Hepatocyte (in vitro differentiated cells): Measurements from ENCODE around the gene STRBP.

Experiments used
- EZH2 ChIP-seq: fragments of 200-600 bp; sonication (generic); IDR thresholded peaks from 2 replicates; pipeline ENCODE4 v1.6.1; 2016; ENCODE audit warnings: antibody characterized with exemption, mild to moderate bottlenecking, borderline replicate concordance
- EZH2phosphoT487 ChIP-seq: fragments of 200-600 bp; sonication (generic); IDR thresholded peaks from one replicate; pipeline ENCODE4 v1.6.1; 2018; ENCODE audit warnings: antibody characterized with exemption, mild to moderate bottlenecking, low read depth, moderate library complexity; ENCODE audit not compliant: unreplicated experiment, severe bottlenecking
- TF ChIP-seq, protein P1 (sequence below): fragments of 200-600 bp; sonication (generic); IDR thresholded peaks from 2 replicates; pipeline ENCODE4 v1.5.1; 2016; ENCODE audit warnings: antibody characterized with exemption, mild to moderate bottlenecking; ENCODE audit not compliant: poor library complexity

DNA sequence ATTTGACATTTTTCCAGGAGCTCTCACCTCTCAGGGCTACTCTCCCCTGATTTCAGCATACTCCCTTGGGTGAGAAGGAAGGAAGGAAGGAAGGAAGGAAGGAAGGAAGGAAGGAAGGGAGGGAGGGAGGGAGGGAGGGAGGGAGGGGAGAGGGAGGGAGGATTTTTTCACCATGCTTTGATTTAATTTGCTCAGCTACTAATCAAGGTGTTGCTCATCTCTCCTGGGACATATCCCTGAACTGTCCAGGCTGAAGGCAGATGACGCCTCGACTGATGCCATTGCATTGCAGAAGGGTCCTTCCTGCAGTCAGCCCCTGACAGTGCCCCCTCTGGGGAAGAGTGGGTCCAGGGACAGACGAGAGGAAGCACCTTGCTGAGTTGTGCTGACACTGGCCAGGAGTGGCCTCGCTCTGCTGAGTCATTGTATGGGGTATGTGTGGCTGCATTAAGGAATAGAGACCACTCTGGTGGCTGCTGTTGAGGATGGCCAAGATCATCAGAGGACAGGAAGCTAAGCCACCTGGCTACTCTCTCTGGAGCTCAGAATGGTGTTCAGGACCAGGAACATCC is 44.0 kb upstream of the STRBP start:
- TF ChIP-seq EZH2: no peak
- TF ChIP-seq, protein P1, sequence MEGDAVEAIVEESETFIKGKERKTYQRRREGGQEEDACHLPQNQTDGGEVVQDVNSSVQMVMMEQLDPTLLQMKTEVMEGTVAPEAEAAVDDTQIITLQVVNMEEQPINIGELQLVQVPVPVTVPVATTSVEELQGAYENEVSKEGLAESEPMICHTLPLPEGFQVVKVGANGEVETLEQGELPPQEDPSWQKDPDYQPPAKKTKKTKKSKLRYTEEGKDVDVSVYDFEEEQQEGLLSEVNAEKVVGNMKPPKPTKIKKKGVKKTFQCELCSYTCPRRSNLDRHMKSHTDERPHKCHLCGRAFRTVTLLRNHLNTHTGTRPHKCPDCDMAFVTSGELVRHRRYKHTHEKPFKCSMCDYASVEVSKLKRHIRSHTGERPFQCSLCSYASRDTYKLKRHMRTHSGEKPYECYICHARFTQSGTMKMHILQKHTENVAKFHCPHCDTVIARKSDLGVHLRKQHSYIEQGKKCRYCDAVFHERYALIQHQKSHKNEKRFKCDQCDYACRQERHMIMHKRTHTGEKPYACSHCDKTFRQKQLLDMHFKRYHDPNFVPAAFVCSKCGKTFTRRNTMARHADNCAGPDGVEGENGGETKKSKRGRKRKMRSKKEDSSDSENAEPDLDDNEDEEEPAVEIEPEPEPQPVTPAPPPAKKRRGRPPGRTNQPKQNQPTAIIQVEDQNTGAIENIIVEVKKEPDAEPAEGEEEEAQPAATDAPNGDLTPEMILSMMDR: no peak
- no peak for TF ChIP-seq EZH2phosphoT487
